Stimulated activated CD8-positive, alpha-beta memory T cell treated with anti-CD3 and anti-CD28 coated beads, Interleukin-7, amount 100 ng/mL, for 4 hours (primary cell): ENCODE results near the gene EIF5AL1.
"Not testable (repeated sequence)": the region's sequence is repeated elsewhere in the genome, so short reads cannot be mapped to it uniquely, and the experiment has no call there.

Experiments used
- DNase-seq, 2 donors: peaks; one replicate each; pipeline ENCODE4 v3.0.0-alpha.2; 2020; ENCODE audit warnings: low read depth in 2 of 2

Gene EIF5AL1

DNA sequence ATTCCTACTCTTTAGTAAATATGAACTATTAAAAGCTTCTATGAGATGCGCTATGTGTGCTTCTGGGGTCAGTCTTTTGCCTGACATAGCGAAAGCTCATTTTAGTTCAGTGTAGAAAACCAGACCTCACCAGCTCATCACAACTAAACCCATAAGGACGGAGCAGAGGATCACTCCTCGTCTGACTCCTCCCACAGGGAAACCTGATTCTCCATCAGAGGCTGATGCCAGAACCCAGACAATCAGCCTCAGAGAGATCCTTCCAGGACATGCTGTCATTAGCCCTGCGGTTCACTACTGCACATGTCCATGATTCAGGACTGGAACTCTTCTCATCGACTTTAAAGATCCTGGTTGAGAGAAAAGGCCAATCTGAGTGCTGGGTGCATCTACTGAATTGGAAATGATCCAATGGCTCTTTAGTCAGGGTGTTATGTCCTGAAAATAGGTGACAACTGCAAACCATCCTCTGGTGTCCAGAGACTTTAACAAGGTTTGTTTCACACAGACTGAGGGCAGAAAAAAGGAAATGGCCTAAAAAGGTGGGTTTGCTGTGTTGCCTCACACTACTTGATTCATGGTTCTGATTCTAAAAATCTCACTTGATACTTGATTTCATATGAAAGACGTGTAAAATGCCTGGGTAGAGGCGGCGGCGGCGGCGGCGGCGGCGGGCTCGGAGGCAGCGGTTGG is at the start of gene EIF5AL1:
TSS of gene EIF5AL1 (plus strand) at position 643 of the 693 bp plus-strand sequence. CDS start 117 bp downstream, outside the sequence.
- not testable (repeated sequence) for DNase-seq

DNA sequence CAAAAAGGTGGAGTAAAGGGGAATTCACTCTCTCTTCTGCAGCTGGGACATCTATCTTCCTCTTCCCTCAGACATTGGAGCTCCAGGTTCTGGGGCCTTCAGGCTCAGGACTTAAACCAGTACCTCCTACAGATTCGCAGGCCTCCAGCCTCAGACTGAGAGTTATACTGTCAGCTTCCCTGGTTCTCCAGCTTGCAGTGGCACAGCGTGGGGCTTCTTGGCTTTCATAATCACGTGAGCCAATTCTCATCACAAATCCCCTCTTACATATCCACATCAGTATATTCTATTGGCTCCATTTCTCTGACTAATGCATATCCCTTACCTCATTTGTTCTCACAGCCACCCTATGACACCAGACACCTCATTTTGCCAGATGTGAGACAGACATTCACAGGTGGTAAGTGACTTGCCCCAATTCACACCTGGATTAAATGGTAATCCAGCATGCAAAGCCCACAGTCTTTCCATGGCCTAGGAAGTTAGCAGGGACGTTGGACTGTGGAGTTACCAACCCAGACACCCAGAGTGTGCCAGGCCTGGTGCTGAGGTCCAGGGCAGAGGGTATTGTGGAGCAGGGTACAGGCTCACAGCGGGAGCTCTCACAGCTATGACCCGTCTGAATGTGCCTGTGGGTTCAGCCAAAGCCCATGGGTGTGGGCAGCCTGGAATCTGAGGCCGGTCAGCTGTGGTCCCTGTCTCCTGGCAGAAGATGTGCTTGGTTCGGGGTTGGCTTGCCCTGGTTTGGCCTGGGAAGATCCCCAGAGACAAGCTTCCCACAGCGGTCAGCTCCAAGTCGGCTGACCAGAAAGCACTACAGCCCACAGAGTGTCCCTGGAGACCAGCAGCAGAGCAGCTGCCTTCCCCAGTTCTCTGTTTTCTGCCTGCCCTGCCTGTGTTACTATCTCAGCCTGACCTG is 48.5 kb upstream of the EIF5AL1 start:
- no peak for DNase-seq

DNA sequence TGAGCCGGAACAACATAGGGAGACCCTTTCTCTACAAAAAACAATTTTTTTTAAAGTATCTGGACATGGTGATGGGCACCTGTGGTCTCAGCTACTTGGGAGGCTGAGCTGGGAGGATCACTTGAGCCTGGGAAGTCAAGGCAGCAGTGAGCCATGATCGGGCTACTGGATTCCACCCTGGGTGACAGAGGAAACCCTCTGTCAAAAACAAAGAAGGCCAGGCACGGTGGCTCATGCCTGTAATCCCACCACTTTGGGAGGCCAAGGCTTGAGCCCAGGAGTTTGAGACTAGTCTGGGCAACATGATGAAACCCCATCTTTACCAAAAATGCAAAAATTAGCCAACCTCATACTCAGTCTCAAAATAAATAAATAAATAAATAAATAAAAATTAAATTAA is 47.0 kb upstream of the EIF5AL1 start:
- no peak for DNase-seq

DNA sequence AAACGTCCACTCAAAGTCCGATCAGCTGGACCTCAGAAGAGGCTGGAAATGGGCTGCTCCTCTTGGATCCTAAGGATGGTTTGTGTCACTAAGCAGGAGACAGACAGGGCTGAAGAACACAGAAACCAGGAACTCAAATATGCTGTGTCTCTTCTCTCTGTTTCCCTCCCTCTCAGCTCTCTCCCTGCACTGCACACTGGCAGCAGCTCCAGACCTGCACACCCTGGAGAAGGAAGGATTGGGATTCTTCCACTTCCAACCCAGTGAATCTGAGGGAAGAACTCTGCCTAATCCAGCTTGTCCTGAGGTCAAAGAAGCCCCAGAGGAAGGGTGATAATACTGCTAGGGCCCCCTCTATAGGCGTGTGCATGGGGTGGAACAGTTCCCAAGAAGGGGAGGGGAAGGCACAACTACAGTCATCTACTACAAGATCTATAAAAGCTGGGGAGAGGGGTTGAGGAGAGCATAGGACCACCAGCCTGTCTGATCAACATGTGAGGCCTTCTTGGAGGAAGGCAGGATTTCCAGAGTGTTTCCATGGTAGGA is 44.2 kb upstream of the EIF5AL1 start:
- no peak for DNase-seq

DNA sequence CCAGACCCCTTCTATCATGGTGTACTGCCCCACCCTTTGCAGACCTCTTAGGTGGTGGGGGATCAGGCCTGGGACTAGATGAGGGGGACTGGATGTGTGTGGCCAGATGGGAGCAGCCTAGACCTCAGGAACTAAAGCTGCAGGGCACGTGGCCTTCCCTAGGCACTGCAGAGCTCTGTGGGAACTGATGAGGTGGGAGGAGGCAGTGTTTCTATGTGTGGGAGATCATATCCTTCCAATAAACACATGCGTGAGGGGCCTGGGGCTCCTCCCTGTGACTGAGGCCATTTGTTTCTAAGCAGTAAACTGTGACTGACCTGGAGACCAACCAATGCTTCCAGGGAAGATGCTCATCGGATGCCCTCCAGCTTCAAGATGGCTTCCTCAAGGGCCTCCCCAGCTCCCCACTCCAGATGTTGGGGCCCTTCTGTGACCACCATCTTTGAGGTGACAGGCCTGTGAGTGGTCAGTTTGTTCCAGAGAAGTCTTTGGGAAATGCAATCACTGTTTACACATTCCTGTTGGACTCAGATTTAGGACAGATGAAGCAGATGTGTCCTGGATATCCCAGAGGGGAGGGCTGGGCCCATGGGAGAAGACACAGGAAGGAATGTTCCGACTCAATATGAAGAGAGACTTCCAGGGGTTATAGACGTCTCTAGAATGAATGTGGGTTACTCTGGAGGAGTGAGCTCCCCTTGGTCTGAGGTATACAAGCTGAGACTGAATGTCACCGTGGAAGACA is 43.3 kb upstream of the EIF5AL1 start:
- no peak for DNase-seq

DNA sequence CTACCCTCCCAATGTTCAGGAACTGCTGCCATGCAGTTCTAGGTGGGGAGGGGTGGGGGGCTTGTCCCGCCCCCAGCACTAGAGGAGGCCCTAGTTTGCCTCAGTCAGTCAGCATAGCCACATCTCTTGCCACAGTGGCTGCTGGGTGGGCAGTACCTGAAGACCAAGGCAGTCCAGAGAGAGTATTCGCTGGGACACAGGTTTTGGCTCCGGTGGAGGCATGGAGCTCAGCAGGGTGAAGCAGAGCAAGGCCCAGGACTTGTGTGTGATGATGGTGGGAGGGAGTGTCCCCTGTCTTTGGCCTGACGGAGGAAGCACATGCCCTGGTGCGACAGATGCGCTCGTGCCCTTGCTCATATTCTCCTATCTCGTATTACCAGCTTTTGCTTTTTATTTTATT is 42.2 kb upstream of the EIF5AL1 start:
- DNase-seq: no peak

DNA sequence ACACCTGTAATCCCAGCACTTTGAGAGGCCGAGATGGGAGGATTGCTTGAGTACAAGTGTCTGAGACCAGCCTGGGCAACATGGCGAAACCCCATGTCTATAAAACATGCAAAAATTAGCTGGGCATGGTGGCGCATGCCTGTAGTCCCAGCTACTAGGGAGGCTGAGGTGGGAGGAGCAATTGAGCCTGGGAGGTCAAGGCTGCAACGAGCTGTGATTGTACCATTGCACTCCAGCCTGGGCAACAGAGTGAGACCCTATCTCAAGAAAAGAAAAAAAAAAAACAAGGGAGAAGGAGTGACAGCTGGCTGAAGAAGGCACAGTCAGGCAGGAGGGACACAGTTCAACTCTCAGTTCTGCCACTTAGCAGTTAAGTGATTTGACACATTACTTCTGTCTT is 40.6 kb upstream of the EIF5AL1 start:
- DNase-seq: no peak

DNA sequence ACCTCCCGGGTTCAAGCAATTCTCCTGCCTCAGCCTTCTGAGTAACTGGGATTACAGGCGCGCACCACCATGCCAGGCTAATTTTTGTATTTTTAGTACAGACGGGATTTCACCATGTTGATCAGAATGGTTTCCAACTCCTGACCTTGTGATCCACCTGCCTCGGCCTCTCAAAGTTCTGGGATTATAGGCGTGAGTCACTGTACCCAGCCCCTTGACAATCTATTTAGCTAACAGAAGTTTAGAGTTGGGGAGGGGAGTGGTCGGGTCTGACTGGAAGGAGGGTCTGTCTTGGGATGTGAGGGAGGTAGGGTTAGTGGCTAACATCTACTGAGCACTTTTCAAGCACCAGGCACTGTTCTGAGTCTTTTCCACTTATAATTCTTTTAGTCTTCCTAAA is 39.9 kb upstream of the EIF5AL1 start:
- no peak for DNase-seq

DNA sequence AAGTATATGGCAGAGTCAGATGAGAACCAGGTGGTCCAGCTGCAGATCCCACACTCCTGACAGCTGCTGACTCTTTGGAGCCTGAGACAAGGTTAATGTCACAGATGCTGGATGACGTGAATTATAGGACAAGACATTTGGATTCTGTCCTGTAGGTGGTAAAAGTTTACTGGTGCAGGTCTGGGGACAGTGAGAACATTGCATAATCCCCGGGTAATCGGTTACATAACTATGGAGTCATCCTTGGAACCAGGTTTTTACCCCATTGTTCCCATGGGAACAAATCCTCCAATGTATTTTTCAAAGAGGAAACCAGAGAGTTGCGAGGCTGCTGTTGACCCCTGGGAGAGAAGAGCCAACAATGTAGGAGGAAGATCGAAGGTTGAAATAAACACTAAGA is 39.4 kb upstream of the EIF5AL1 start:
- DNase-seq: no peak

DNA sequence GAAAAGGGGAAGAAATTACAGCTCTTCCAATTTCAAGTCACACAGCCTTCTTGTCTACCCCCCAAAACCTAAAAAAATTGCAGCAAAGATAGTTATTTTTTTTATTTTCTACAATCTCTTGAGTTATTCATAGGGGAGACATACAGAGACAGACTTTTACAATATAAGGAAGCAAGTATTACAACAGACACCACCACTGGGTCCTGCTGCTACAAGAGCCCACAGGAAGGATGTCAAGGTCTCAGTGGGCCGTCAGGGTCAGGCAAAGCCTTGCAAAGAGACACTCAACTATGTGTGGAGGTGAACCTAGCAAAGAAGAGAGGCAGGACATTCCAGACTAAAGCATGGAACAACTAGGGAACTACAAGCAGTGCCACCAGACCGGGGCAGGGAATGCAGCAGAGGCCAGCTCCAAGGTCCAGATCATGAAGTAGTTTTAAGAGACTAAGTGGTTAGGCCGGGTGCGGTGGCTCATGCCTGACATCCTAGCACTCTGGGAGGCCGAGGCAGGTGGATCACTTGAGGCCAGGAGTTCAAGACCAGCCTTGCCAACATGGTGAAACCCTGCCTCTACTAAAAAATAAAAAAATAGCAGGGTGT is 38.7 kb upstream of the EIF5AL1 start:
- DNase-seq: no peak

DNA sequence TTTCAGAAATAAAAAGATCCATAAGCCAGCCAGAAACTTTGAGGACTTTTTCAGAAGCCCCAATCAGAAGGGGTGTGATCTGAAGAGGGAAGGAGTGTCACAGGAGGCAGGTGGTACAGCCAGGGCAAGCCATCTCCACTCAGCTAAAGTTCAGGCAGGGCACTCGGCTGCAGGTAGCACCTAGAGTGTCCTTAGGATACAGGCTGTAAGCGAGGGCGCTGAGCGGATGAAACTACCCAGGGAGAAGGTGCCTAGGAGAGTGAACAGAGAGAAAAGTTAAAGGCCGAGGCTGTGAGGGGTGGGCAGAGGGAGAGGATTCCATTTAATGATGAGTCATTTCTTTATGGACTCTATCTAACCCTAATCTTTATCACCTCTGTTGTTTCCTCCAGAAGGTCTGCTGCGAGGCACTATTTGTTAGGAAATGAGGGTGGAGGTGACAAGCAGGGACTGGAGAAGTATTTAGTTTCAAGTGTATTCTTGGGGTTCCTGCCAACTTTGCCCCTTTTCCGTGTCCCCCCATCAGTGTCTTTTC is 37.1 kb upstream of the EIF5AL1 start:
- no peak for DNase-seq

DNA sequence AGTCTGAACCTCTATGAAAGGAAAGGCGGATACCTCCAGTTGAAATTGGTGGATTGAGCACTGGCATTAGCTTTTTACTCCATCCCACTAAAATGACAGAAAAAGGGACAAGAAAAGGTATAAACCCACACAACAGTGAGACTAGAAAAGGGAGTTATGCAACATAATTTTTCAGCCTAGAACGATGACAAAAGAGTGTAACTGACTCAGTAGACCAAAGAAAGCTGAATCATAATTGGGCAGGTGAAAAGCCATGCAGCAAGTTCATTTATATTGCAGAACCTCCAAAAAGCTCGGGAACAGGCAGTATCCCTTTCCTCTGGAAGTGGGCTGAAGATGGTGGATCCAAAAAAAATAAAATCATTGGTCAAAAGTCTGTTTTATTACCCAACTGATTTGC is 36.5 kb upstream of the EIF5AL1 start:
- DNase-seq: no peak

DNA sequence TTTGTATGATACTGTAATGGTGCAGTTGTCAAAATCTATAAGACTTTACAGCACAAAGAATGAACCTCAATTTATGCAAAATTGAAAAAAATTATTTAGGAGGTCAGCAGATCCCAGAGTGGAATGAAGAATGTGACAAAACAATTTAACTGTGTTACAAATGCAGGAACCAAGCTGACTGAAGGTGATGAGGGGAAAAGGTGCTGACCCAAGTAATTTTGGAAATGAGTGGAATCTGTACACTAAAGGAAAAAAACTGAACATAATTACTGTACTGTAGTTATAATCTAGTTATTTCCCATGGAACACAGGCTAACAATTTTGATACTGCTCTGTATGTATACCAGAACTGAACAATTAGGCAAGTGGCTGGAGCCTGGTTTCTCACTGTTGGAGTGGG is 35.7 kb upstream of the EIF5AL1 start:
- no peak for DNase-seq

DNA sequence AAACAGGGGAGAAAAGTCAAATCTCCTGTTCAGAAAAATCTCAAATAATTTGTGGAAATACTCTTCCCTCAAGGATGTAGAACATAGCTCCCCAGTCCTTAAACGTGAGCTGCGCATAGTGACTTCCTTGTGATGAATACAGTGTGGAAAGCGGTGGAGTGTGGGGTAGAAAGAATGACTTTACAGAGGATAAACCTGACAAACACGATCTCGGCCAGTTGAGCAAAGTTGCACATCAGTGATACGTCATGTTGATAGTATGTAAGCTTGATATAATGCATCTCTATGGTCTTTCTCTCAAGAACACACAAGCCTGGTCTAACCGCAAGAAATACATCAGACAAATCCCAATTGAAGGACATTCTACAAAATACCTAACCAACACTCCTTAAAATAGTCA is 34.9 kb upstream of the EIF5AL1 start:
- DNase-seq: no peak

DNA sequence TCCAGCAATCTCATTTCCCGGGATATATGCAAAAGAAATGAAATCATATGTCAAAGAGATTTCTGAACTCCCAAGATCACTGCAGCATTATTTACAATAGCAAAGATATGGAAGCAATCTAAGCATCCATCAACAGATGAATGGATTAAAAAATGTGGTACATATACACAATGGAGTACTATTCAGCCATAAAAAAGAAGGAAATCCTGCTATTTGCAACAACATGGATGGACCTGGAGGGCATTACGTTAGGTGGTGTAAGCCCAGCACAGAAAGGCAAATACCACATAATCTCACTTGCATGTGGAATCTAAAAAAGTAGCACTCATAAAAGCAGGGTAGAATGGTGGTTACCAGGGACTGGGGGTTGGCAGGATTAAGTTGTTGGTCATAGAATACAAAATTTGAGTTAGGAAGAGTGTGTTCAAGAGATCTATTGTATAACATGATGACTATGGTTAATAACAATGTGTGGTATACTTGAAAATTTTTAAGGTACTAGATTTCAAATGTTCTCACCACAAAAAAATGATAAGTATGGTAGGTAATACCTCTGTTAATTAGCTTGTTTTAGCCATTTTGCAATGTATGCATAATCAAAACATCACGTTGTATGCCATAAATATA is 32.9 kb upstream of the EIF5AL1 start:
- no peak for DNase-seq

DNA sequence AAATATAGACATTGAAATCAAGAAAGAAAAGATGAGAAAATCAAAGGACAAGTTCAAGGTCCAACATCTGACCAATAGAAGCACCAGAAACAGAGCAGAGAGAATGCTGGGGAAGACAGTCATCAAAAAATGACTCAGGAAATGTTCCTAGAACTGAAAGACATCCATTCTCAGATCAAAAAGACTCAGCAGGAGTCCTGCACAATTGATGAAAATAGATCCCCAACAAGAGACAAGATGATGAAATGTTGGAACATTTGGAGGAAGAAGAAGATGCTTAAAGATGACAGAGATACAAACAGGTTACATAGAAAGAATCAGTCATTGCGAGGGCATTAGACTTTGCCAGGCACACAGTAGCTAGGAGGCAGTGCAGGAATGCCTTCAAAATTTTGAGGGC is 30.0 kb upstream of the EIF5AL1 start:
- DNase-seq: no peak

DNA sequence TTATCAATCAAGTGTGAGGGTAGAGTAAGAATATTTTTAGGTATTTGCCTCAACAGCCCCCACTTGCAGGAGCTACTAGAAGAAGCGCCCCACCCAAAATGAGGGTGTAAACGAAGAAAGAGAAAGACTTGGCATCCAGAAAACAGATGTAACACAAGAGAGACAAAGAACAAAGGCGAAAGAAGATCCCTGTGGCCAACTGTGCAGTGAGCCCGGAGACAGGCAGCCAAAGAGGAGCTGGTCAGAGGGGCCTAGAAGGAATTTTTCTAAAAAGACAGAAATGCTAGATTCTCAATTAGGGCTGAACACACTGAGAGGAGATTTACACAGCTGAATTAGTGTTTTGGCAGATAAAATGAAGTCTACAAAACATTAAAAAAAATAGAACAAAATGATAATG is 29.6 kb upstream of the EIF5AL1 start:
- DNase-seq: no peak

DNA sequence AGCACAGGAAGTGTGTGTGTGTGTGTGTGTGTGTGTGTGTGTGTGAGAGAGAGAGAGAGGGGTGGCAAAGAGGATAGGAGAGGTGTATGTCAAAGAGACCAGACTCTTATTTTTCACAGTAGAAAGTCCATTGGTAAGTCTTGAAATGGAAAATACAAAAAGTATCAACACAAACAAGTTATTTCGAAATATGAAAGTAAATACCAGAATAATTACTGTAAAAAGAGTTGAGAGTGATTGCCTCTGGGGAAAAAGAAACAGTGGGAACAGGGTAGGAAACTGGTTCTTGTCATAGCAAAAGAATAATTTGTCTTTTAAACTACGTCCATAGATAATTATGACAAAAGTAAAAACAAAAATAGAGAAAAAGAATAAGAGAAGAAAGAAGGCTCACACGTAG is 29.0 kb upstream of the EIF5AL1 start:
- no peak for DNase-seq

DNA sequence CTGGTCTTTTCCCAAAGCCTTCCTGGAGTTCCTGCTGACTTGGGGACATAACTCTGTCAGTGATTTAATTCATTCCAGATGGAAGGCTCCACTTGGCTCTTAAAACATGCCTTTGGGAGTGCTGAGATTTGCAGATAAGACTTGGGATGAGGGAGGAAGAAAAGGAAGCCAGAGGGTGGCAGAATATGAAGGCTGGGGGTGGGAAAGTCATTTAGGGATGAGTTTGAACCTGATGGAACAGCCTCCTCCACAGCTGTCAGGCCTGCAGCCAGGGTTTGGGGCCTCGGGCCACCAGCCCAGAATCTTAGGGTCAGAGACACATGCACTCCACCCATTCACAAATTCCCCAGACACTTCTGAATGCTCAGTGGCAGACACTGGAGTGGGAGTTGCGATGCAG is 28.4 kb upstream of the EIF5AL1 start:
- no peak for DNase-seq

DNA sequence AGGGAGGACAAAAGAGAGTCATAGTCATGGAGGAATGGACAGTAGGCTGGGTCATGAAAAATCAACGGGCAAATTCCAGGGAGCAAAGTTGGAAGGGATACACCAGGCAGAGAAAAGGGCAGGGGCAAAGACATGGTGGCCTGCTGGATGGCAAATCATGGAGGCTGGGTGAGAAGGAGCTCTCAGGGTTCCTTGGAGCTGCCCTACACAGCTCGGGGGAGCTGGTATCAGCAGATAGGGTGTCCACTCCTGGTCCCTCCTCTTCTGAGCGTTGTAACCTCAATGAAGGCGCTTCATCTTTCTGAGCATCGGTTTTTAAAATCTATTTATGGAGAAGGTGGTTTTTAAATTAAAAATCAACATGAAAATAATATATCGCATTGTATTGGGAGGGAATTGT is 27.9 kb upstream of the EIF5AL1 start:
- DNase-seq: no peak
